GM19193 (cell line): ENCODE results near the gene KISS1.

Source experiments
- POLR2A ChIP-seq: IDR thresholded peaks from 4 replicates; pipeline ENCODE4 v1.6.1; 2011; ENCODE audit not compliant: insufficient read depth, insufficient read length; ENCODE audit errors: extremely low read depth

Gene KISS1

GRCh38 chr1:204203206-204203767, 7.0 kb upstream of the KISS1 start:
- no peak for TF ChIP-seq POLR2A

- no peak for TF ChIP-seq POLR2A
These were observed 6.2 kb upstream of the KISS1 start for GRCh38 chr1:204202481-204202880.

- TF ChIP-seq POLR2A = no peak
These were observed 5.2 kb upstream of the KISS1 start for GRCh38 chr1:204201348-204202040.

GRCh38 chr1:204199579-204199978, 3.3 kb upstream of the KISS1 start:
- TF ChIP-seq POLR2A = no peak

GRCh38 chr1:204198348-204199340, 2.4 kb upstream of the KISS1 start:
- no peak for TF ChIP-seq POLR2A

- TF ChIP-seq POLR2A = no peak
These were observed 777 bp upstream of the KISS1 start for GRCh38 chr1:204197068-204197467.

GRCh38 chr1:204194771-204195170, 1.5 kb downstream of the KISS1 start:
- no peak for TF ChIP-seq POLR2A

GRCh38 chr1:204194080-204194479, 2.2 kb downstream of the KISS1 start:
- TF ChIP-seq POLR2A = no peak

- no peak for TF ChIP-seq POLR2A
These were observed 3.5 kb downstream of the KISS1 start for GRCh38 chr1:204192589-204193352.

GRCh38 chr1:204192046-204192445, 4.2 kb downstream of the KISS1 start:
- no peak for TF ChIP-seq POLR2A

- TF ChIP-seq POLR2A = no peak
These were observed 4.8 kb downstream of the KISS1 start for GRCh38 chr1:204191456-204191855.

- TF ChIP-seq POLR2A = no peak
These were observed 5.8 kb downstream of the KISS1 start for GRCh38 chr1:204190212-204191211.

GRCh38 chr1:204188959-204189639, 7.2 kb downstream of the KISS1 start:
- no peak for TF ChIP-seq POLR2A
